Activated naive CD8-positive, alpha-beta T cell (primary cell): Measurements from ENCODE around the gene CFD.
"Not testable (repeated sequence)": the region's sequence is repeated elsewhere in the genome, so short reads cannot be mapped to it uniquely, and the experiment has no call there.

ENCODE experiments used
- H3K27ac Mint-ChIP-seq: one replicate; pipeline ENCODE4 v1.8.0; 2021; ENCODE audit warnings: mixed read lengths
- H3K27me3 Mint-ChIP-seq: one replicate; pipeline ENCODE4 v1.8.0; 2021; ENCODE audit warnings: mixed read lengths
- H3K36me3 Mint-ChIP-seq: one replicate; pipeline ENCODE4 v1.8.0; 2021; ENCODE audit warnings: mixed read lengths
- H3K4me1 Mint-ChIP-seq: one replicate; pipeline ENCODE4 v1.8.0; 2021; ENCODE audit warnings: low read depth, mixed read lengths
- H3K4me3 Mint-ChIP-seq: one replicate; pipeline ENCODE4 v1.8.0; 2021; ENCODE audit warnings: mild to moderate bottlenecking, mixed read lengths
- H3K9me3 Mint-ChIP-seq: one replicate; pipeline ENCODE4 v1.8.0; 2021; ENCODE audit warnings: low read depth, mixed read lengths

CFD gene

GRCh38 chr19:821231-821824 lies 38.1 kb upstream of the CFD start:
- Mint-ChIP-seq H3K27ac (no peak overlapping the region), H3K4me3 (peak overlapping the region; percentile 38), H3K9me3 (no peaks in the 10 kb centered on the region), H3K27me3 (no peaks in the 10 kb centered on the region), H3K36me3 (peaks cover 4% of the 10 kb centered on the region), H3K4me1 (no peaks in the 10 kb centered on the region)

DNA sequence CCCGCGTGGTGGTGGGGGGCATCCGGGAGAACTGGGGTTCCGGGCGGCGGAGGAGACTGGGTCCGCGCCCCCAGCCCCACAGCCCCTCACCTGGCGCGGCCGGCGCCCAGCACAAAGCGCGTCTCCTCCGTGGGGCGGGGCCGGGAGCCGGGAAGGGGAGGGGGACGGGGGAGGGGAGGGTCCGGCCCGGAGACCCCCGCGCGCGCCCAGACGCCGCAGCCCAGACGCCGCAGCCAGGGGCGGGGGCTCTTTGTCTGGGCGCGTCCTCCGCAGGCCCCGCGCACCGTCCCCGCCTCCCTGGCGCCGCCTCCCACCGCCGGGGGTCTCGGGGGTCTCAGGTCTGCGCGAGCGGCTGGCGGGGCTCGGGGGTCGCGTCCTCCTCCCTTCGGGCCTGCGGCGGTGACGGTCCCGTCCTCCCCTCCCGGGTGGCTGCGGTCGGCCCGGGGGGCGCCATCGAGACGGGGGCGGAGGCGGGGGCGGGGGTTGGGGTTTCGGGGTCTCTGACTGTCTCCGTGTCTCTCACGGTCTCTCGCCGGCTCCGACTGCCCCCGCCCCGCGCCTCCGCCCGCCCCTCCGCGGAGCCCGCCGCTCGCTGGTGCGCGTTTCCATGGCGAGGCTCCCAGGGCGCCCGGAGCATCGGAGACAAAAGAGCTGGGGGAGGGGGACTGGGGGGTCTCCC lies 37.5 kb upstream of the CFD start, which contains the start of gene PLPPR3:
TSS of gene PLPPR3 (minus strand) at position 131 of the 679 bp plus-strand sequence. CDS start 396 bp downstream, outside the sequence.
- no peaks in the 10 kb centered on the region for H3K4me1 Mint-ChIP-seq
- no peaks in the 10 kb centered on the region for H3K9me3 Mint-ChIP-seq
- no peaks in the 10 kb centered on the region for H3K27me3 Mint-ChIP-seq
- H3K4me3 Mint-ChIP-seq, result peak within 1 kb of the TSS; percentile 58
- H3K36me3 Mint-ChIP-seq, result no peaks in the 10 kb centered on the region
- H3K27ac Mint-ChIP-seq, result no peak within 1 kb of the TSS

- Mint-ChIP-seq H3K27ac (no peak overlapping the region), H3K27me3 (no peaks in the 10 kb centered on the region), H3K9me3 (no peaks in the 10 kb centered on the region), H3K4me1 (no peaks in the 10 kb centered on the region), H3K4me3 (no peak overlapping the region), H3K36me3 (no peaks in the 10 kb centered on the region)
These were observed 35.8 kb upstream of the CFD start for GRCh38 chr19:823565-824121.

GRCh38 chr19:824885-825284 lies 34.6 kb upstream of the CFD start:
- Mint-ChIP-seq H3K4me3 (no peak overlapping the region), H3K27ac (no peak overlapping the region), H3K9me3 (no peaks in the 10 kb centered on the region), H3K4me1 (no peaks in the 10 kb centered on the region), H3K36me3 (no peaks in the 10 kb centered on the region), H3K27me3 (no peaks in the 10 kb centered on the region)

DNA sequence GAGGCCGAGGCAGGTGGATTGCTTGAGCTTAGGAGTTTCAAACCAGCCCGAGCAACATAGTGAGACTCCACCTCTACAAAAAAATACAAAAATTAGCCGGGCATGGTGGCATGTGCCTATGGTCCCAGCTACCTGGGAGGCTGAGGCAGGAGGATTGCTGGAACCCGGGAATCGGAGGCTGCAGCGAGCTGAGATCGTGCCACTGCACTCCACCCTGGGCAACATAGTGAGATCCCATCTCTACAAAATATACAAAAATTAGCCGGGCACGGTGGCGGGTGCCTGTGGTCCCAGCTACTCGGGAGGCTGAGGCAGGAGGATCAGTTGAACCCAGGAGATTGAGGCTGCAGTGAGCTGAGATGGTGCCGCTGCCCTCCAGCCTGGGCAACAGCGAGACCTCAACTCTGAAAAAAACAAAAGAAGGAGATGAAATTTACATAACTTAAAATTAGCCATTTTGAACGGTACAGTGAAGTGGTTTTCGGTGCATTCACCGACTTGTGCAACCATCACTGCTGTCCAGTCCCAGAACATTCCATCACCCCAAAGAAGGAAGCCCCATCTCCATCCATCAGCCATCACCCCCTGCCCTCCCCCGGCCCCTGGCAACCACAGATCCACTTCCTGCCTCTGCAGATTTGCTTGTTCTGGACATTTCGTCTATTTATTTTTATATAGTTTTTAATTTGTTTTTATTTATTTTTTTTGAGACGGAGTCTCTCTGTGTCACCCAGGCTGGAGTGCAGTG lies 33.4 kb upstream of the CFD start:
- no peaks in the 10 kb centered on the region for H3K4me1 Mint-ChIP-seq
- H3K27me3 Mint-ChIP-seq, result no peaks in the 10 kb centered on the region
- no peaks in the 10 kb centered on the region for H3K36me3 Mint-ChIP-seq
- no peaks in the 10 kb centered on the region for H3K9me3 Mint-ChIP-seq
- H3K4me3 Mint-ChIP-seq, result no peak overlapping the region
- no peak overlapping the region for H3K27ac Mint-ChIP-seq

- no peaks in the 10 kb centered on the region for H3K9me3 Mint-ChIP-seq
- no peak overlapping the region for H3K4me3 Mint-ChIP-seq
- no peaks in the 10 kb centered on the region for H3K36me3 Mint-ChIP-seq
- no peaks in the 10 kb centered on the region for H3K4me1 Mint-ChIP-seq
- no peak overlapping the region for H3K27ac Mint-ChIP-seq
- H3K27me3 Mint-ChIP-seq, result no peaks in the 10 kb centered on the region
These were observed 32.2 kb upstream of the CFD start for GRCh38 chr19:827314-827709.

- Mint-ChIP-seq H3K27me3 (no peaks in the 10 kb centered on the region), H3K4me3 (no peak within 1 kb of the TSS), H3K4me1 (no peaks in the 10 kb centered on the region), H3K27ac (no peak within 1 kb of the TSS), H3K36me3 (no peaks in the 10 kb centered on the region), H3K9me3 (no peaks in the 10 kb centered on the region)
These were observed 31.6 kb upstream of the CFD start, which contains the start of gene AZU1 for GRCh38 chr19:827710-828321. Gene AZU1 (plus strand): TSS chr19:827837. CDS start chr19:827847, 10 bp downstream.

DNA sequence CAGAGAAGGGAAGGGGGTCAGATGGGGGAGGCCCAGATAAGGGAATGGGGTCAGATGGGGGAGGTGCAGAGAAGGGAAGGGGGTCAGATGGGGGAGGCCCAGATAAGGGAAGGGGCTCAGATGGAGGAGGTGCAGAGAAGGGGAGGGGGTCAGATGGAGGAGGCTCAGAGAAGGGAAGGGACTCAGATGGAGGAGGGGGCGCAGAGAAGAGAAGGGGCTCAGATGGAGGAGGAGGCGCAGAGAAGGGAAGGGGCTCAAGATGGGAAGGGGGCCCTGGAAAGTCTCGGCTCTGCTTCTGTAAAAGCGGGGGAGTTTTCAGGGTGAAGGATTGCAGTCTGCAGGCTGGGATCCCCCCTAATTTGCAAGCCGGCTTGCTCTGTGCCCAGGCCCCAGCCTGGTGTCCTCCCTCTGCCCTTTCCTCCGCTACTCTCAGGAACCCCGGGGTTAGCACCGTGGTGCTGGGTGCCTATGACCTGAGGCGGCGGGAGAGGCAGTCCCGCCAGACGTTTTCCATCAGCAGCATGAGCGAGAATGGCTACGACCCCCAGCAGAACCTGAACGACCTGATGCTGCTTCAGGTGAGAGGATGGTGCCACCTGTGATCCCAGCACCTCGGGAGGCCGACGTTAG lies 30.2 kb upstream of the CFD start:
- H3K27ac Mint-ChIP-seq, result no peak overlapping the region
- no peaks in the 10 kb centered on the region for H3K9me3 Mint-ChIP-seq
- no peaks in the 10 kb centered on the region for H3K4me1 Mint-ChIP-seq
- H3K36me3 Mint-ChIP-seq, result no peaks in the 10 kb centered on the region
- no peak overlapping the region for H3K4me3 Mint-ChIP-seq
- no peaks in the 10 kb centered on the region for H3K27me3 Mint-ChIP-seq

GRCh38 chr19:831407-832369 lies 27.8 kb upstream of the CFD start:
- H3K27ac Mint-ChIP-seq, result no peak overlapping the region
- no peaks in the 10 kb centered on the region for H3K9me3 Mint-ChIP-seq
- peaks cover 4% of the 10 kb centered on the region for H3K27me3 Mint-ChIP-seq
- no peaks in the 10 kb centered on the region for H3K36me3 Mint-ChIP-seq
- no peak overlapping the region for H3K4me3 Mint-ChIP-seq
- no peaks in the 10 kb centered on the region for H3K4me1 Mint-ChIP-seq

DNA sequence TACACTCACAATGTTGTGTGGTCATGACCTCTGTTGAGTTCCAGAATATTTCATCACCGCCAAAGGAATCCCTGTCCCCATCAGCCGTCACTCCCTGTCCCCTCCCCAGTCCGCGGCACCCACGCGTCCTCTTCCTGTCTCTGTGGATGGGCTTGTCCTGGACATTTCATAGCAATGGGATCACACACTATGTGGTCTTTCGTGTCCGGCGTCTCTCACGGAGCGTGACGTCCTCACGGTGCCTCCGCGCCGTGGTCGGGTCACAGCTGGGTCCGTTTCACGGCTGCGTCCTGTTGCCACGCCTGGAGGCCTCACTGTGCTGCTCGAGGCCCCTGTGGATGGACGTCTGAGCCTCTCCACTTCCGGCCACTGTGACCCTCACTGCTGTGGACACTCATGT lies 25.2 kb upstream of the CFD start:
- Mint-ChIP-seq H3K4me3 (no peak overlapping the region), H3K4me1 (no peaks in the 10 kb centered on the region), H3K27me3 (peaks cover 4% of the 10 kb centered on the region), H3K9me3 (no peaks in the 10 kb centered on the region), H3K36me3 (no peaks in the 10 kb centered on the region), H3K27ac (no peak overlapping the region)

- no peak overlapping the region for H3K4me3 Mint-ChIP-seq
- H3K4me1 Mint-ChIP-seq, result no peaks in the 10 kb centered on the region
- H3K36me3 Mint-ChIP-seq, result no peaks in the 10 kb centered on the region
- peaks cover 4% of the 10 kb centered on the region for H3K27me3 Mint-ChIP-seq
- no peaks in the 10 kb centered on the region for H3K9me3 Mint-ChIP-seq
- H3K27ac Mint-ChIP-seq, result no peak overlapping the region
These were observed 24.2 kb upstream of the CFD start for GRCh38 chr19:835210-835810.

DNA sequence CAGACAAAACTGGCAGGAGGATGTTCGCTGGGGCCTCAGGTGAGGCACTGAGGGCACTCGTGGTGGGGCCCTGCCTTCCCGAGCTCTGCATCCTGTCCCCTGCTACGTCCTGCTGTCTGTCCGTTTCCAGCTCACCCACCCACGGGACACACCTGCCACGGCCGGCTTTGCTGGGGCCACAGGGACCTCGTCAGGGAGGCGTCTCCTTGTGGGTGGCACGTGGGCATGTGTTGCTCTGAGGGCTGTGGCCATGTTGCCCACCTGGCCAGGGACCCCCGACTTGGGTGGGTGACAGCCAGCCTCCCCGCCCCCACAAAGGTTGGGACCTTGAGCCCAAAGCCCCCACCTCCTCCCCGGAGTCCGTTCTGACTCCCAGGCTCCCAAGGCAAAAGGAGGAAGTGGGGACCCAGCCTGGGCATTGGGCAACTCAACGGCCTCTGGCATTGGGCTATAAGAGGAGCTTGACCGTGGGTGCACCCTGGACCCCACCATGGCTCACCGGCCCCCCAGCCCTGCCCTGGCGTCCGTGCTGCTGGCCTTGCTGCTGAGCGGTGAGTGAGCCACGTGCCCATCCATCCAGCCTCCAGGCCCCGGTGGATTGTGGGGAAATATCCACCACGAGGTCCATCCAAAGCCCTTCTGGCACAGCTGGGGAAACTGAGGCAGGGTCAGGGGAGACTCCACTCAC lies 18.8 kb upstream of the CFD start, which contains the start of gene PRTN3:
TSS of gene PRTN3 (plus strand) at position 481 of the 688 bp plus-strand sequence. CDS start at position 491, 10 bp downstream.
- Mint-ChIP-seq H3K36me3 (no peaks in the 10 kb centered on the region), H3K4me3 (no peak within 1 kb of the TSS), H3K9me3 (no peaks in the 10 kb centered on the region), H3K27ac (no peak within 1 kb of the TSS), H3K4me1 (peaks cover 6% of the 10 kb centered on the region), H3K27me3 (peaks cover 15% of the 10 kb centered on the region)

GRCh38 chr19:842802-843179 lies 16.7 kb upstream of the CFD start:
- H3K4me1 Mint-ChIP-seq, H3K36me3 Mint-ChIP-seq, H3K4me3 Mint-ChIP-seq, H3K27ac Mint-ChIP-seq, H3K9me3 Mint-ChIP-seq: not testable (repeated sequence)
- H3K27me3 Mint-ChIP-seq, result peaks cover 18% of the 10 kb centered on the region
